ENCODE results near the gene IFT20.
"Not testable (repeated sequence)": the region's sequence is repeated elsewhere in the genome, so short reads cannot be mapped to it uniquely, and the experiment has no call there.

Gene IFT20

GRCh38 chr17:28306954-28307401 lies 28.3 kb downstream of the IFT20 start:
- no peak for DNase-seq

DNA sequence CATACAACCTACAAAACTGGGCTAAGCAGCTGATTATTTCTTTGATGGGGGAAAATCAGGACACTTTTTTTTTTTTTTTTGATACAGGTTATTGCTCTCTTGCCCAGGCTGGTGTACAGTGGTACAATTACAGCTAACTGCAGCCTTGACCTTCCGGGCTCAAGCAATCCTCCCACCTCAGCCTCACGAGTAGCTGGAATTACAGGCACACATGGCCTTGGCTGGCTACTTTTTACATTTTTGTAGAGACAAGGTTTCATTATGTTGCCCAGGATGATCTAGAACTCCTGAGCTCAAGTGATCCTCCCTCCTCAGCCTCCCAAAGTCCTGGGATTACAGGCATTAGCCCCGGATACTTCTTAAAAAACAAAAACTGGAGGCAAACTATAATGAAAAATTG lies 36.8 kb downstream of the IFT20 start:
- DNase-seq, result no peak

DNA sequence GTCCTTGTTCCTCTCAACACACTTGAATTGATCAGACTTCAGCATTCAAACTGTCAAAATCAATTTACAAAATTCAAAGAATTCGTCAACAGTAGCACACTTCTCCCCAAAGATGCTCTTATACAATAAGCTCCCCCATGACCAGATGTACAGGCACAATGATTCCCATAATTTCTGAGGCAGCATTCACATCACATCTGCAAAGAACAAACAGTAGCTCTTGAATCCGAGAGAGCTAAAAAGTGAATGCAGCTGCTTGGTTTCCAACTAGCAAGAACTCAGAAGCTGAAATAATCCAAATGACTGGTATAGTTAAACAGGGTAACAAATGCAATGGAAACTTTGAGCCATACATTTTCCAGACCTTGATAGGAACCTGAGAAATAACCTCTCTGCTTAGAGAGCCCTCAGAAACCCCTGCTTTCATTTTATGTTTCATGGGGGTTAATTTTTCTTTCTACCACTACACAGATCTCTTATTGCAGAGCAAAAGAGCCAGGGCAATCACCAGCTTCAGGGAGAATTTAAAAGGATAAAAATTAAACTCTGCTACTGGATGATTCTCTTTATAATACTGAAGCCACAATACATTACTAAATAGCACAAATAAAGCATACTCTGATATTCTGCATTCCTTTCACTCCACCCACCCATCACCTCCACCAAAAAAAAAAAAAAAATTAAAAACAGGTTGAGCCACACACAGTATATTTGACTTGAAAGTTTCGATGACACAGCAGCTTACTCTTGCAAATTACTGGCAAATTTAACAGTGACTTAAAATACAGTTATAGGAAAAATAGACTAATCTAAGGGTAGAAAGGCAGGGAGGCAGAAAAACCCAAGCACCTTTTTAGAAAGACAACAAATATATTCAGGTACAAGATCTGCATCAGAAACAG lies 39.3 kb downstream of the IFT20 start:
- DNase-seq, result no peak

- no peak for DNase-seq
These were observed 41.3 kb downstream of the IFT20 start for GRCh38 chr17:28293994-28294393.

GRCh38 chr17:28292878-28293277 lies 42.4 kb downstream of the IFT20 start:
- not testable (repeated sequence) for DNase-seq

- no peak for DNase-seq
These were observed 43.4 kb downstream of the IFT20 start for GRCh38 chr17:28291780-28292330.

DNA sequence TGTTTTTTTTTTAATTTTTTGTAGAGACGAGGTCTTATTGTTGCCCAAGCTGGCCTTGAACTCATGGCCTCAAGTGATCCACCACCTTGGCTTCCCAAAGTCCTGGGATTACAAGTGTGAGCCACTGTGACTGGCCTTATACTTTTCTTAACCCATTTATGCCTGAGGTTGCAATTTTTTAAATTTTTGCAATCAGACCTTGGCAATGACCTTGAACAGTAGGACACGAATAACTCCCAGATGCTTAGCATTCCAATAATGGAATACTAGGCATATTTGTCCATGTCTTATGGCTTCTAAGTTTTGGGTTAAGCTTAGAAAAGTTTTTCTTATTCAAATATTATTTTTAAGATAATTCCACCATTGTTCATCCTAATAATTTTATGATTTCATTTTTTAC lies 44.6 kb downstream of the IFT20 start:
- no peak for DNase-seq

DNA sequence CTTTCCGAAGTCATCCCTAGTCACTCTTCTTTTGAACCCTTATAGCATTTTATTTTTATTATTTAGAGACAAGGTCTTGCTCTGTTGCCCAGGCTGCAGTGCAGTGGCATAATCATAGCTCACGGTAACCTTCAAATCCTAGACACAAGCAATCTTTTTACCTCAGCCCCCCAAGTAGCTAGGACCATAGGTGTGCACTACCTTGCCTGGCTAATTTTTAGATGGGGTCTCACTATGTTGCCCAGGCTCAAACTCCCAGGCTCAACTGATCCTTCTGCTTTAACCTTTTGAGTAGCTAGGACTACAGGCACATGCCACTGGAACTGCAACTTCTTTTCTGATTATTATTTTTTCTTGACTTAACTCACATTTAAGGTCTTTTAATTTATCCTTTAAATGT lies 49.3 kb downstream of the IFT20 start:
- no peak for DNase-seq

DNA sequence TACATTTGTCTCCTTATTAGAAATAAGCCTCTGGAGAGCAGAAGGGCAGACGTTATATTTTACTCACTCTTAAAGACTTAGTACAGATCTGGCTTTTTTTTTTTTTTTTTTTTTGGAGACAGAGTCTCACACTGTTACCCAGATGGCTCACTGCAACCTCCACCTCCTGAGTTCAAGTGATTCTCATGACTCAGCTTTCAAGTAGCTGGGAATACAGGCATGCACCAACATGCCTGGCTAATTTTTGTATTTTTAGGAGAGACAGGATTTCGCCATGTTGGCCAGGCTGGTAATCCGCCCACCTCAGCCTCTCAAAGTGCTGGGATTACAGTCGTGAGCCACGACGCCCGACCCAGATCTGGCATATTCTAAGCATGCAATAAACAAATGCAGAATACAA lies 52.7 kb downstream of the IFT20 start:
- DNase-seq, result peak; percentile 34

DNA sequence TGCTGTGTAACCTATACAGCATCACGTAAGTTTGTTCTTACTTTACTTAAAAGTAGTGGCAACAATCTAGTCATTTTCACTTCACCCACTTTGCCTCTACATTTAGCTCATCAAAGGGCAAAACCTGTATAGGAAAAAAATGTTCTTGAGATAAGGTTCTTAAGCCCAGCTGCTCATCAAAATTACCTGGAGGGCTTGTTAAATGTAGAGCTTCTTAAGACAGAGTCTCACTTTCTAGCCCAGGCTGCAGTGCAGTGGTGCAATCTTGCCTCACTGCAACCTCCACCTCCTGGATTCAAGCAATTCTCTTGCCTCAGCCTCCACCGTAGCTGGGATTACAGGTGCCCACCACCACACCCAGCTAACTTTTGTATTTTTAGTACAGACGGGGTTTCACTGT lies 54.4 kb downstream of the IFT20 start:
- DNase-seq, result no peak

DNA sequence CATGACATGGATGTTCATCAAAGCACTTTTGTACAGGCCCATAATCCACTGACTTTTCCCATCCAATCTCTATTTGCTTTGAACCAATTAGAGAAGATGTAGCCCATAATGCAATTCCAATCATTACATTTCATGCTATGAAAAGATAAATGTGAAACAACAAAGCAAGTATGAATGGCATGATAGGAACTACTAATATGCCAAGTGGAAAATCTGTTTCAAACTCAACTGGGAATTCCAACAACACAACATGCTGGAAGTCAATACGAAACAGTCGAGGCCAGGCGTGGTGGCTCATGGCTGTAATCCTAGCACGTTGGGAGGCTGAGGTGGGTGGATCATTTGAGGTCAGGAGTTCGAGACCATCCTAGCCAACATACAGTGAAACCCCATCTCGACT lies 55.9 kb downstream of the IFT20 start:
- DNase-seq, result no peak
